HEK293 (cell line): ENCODE data around the gene SMS.

Experiments used
- GLI4 ChIP-seq: fragments of 450-650 bp; formaldehyde crosslinking; IDR thresholded peaks from 2 replicates; pipeline ENCODE4 v1.5.1; 2016; ENCODE audit warnings: missing biosample characterization, missing genetic modification characterization
- RBAK ChIP-seq: fragments of 450-650 bp; formaldehyde crosslinking; IDR thresholded peaks from 2 replicates; pipeline ENCODE4 v1.5.1; 2016; ENCODE audit warnings: missing biosample characterization, missing genetic modification characterization
- SETDB1 ChIP-seq: IDR thresholded peaks from one replicate; pipeline ENCODE4 v1.6.1; 2017; ENCODE audit warnings: mild to moderate bottlenecking, low read length, moderate library complexity, mixed read lengths; ENCODE audit not compliant: insufficient read length
- ZNF184 ChIP-seq: fragments of 450-650 bp; IDR thresholded peaks from 2 replicates; pipeline ENCODE4 v1.5.1; 2018; ENCODE audit warnings: missing biosample characterization, mild to moderate bottlenecking, missing genetic modification characterization
- ZNF558 ChIP-seq: fragments of 450-650 bp; formaldehyde crosslinking; IDR thresholded peaks from 2 replicates; pipeline ENCODE4 v1.5.1; 2016; ENCODE audit warnings: missing biosample characterization, missing genetic modification characterization
- ZNF658 ChIP-seq: fragments of 450-650 bp; formaldehyde crosslinking; IDR thresholded peaks from 2 replicates; pipeline ENCODE4; 2016; ENCODE audit warnings: missing biosample characterization, missing genetic modification characterization
- TF ChIP-seq, protein P1 (sequence below): fragments of 450-650 bp; formaldehyde crosslinking; IDR thresholded peaks from 2 replicates; pipeline ENCODE4 v1.5.1; 2016; ENCODE audit warnings: missing biosample characterization, missing genetic modification characterization
- TF ChIP-seq, protein P2 (sequence below): fragments of 450-650 bp; formaldehyde crosslinking; IDR thresholded peaks from 2 replicates; pipeline ENCODE4 v1.5.1; 2016; ENCODE audit warnings: missing biosample characterization, missing genetic modification characterization

DNA sequence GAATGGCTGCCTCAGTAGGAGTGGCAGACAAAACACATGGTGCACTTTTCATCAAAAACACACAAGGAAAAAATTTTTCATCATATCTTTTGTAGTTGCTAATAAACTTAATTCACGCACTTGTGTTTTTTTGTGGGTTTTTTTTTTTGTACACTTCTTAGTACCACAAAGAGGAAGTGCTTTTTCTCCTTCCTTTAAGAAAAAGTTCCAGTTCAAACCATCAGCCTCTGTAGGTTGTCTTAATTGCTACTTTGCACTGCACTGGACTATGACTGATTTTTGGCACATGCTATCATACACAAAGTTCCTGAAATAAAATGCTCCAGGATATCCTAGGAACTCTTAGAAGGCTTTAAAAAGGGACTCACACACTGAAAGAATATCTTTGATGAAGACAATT is 91.6 kb downstream of the SMS start, which contains the start of gene PHEX:
- TF ChIP-seq, protein P1, sequence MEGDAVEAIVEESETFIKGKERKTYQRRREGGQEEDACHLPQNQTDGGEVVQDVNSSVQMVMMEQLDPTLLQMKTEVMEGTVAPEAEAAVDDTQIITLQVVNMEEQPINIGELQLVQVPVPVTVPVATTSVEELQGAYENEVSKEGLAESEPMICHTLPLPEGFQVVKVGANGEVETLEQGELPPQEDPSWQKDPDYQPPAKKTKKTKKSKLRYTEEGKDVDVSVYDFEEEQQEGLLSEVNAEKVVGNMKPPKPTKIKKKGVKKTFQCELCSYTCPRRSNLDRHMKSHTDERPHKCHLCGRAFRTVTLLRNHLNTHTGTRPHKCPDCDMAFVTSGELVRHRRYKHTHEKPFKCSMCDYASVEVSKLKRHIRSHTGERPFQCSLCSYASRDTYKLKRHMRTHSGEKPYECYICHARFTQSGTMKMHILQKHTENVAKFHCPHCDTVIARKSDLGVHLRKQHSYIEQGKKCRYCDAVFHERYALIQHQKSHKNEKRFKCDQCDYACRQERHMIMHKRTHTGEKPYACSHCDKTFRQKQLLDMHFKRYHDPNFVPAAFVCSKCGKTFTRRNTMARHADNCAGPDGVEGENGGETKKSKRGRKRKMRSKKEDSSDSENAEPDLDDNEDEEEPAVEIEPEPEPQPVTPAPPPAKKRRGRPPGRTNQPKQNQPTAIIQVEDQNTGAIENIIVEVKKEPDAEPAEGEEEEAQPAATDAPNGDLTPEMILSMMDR (tag by site-specific recombination), result no peak
- TF ChIP-seq ZNF658 (tag by site-specific recombination) (no peak), ZNF184 (tag by site-specific recombination) (no peak), SETDB1 (no peak), GLI4 (tag by site-specific recombination) (no peak), ZNF558 (no peak), RBAK (tag by site-specific recombination) (no peak)
- TF ChIP-seq, protein P2, sequence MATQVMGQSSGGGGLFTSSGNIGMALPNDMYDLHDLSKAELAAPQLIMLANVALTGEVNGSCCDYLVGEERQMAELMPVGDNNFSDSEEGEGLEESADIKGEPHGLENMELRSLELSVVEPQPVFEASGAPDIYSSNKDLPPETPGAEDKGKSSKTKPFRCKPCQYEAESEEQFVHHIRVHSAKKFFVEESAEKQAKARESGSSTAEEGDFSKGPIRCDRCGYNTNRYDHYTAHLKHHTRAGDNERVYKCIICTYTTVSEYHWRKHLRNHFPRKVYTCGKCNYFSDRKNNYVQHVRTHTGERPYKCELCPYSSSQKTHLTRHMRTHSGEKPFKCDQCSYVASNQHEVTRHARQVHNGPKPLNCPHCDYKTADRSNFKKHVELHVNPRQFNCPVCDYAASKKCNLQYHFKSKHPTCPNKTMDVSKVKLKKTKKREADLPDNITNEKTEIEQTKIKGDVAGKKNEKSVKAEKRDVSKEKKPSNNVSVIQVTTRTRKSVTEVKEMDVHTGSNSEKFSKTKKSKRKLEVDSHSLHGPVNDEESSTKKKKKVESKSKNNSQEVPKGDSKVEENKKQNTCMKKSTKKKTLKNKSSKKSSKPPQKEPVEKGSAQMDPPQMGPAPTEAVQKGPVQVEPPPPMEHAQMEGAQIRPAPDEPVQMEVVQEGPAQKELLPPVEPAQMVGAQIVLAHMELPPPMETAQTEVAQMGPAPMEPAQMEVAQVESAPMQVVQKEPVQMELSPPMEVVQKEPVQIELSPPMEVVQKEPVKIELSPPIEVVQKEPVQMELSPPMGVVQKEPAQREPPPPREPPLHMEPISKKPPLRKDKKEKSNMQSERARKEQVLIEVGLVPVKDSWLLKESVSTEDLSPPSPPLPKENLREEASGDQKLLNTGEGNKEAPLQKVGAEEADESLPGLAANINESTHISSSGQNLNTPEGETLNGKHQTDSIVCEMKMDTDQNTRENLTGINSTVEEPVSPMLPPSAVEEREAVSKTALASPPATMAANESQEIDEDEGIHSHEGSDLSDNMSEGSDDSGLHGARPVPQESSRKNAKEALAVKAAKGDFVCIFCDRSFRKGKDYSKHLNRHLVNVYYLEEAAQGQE (tag by site-specific recombination), result no peak
